ENCODE results near the gene ELMO1.

Gene ELMO1, protein sequence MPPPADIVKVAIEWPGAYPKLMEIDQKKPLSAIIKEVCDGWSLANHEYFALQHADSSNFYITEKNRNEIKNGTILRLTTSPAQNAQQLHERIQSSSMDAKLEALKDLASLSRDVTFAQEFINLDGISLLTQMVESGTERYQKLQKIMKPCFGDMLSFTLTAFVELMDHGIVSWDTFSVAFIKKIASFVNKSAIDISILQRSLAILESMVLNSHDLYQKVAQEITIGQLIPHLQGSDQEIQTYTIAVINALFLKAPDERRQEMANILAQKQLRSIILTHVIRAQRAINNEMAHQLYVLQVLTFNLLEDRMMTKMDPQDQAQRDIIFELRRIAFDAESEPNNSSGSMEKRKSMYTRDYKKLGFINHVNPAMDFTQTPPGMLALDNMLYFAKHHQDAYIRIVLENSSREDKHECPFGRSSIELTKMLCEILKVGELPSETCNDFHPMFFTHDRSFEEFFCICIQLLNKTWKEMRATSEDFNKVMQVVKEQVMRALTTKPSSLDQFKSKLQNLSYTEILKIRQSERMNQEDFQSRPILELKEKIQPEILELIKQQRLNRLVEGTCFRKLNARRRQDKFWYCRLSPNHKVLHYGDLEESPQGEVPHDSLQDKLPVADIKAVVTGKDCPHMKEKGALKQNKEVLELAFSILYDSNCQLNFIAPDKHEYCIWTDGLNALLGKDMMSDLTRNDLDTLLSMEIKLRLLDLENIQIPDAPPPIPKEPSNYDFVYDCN

GRCh38 chr7:37448636-37449361 is at the start of gene ELMO1:
ELMO1 (minus strand) TSS chr7:37448864; CDS start chr7:37342690, 106,174 bp downstream.
- peak; percentile 78 for DNase-seq (ENCODE audit: low spot score)

- no peak for DNase-seq (ENCODE audit: low spot score)
Observed at GRCh38 chr7:37497576-37497975, 48.9 kb upstream of the ELMO1 start.

DNA sequence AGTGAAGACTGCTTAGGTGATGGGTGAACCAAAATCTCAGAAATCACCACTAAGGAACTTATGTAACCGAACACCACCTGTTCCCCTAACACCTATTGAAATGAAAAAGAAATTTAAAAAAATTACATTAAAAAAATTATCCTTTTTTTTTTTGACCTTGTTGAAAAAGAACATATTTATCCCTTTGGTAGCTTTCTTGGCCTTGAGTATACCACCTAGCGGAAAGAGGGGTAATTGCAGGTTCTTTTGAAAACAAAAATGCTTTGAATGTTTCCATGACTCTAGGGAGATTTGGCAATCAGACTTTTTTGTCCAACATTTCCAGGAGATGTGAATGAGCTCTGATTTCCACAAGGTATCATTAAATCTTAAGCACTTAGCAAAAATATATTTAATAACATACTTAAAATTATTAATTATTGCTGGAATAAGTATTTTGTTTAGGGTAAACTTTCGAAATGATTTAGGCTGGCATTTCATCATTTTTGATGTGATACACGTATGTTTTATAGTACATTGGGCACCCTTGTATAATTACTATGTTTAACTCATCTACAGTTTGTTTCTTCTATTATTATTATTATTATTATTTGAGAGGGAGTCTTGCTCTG is 47.0 kb upstream of the ELMO1 start:
- DNase-seq (ENCODE audit: low spot score), result peak; percentile 38

DNA sequence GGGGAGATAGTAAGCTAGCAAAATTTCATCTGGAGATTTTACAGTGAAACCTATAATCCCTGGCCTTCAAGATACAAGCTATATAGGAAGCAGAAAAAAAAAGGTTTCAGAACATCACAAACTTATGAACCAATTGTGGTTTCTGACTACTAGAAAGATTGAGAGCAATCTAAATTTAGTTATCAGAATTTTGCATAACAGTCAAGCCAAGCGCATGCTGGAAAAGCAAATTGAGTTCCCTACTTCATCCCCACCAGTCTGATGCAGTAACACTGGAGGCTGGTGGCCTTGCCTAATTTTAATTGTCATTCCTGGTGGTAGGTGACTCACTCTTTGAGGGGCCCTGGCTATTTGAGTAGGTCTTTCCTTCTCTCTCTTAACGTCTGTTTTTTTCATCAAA is 46.3 kb upstream of the ELMO1 start:
- no peak for DNase-seq (ENCODE audit: low spot score)

GRCh38 chr7:37493810-37494209 is 45.1 kb upstream of the ELMO1 start:
- DNase-seq (ENCODE audit: low spot score), result no peak

DNA sequence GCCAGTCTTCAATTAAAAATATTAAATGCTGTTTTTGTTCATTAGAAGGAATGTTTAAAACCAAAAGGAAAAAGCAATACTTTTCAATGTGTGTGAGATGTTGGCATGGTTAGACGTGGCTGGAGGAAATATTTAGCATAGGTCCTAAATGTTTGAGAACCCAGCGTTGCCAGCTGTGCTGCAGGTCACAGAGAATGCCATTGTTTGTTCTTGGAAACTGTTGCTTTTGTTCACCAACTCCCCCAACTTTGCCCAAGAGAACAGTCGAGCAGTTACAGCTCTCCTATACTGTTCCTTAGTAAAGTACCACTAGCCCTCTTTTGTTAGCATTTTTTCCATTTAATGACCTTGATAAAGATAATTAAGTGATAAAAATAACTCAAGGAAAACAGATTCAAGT is 44.5 kb upstream of the ELMO1 start:
- DNase-seq (ENCODE audit: low spot score), result no peak

DNA sequence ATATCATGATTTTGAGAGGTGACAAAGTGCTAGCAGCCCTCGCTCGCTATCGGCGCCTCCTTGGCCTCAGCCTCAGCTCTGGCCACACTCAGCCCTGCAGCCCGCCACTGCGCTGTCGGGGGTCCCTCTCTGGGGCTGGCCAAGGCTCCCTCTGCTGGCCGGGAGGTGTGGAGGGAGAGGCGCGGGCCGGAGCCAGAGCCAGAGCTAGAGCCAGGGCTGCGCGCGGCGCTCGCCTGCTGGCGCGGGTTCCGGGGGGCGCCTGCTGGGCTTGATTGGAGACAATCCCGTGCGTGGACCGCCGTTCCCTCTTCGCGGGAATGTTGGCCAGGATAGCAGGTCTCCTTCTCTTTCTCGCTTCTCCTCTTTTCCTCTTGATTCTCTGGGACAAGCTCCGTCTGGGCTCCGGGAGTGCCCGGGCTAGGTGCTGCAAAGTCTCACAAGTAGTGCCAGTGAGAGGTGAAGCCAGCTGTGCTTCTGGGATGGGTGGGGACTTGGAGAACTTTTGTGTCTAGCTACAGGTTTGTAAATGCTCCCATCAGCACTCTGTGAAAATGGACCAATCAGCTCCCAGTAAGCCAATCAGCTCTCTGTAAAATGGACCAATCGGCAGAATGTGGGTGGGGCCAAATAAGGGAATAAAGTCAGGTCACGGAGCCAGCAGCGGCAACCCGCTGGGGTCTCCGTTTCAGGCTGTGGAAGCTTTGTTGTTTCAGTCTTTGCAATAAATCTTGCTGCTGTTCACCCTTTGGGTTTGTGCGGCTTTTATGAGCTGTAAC is 43.4 kb upstream of the ELMO1 start:
- DNase-seq (ENCODE audit: low spot score), result no peak

- DNase-seq (ENCODE audit: low spot score), result peak; percentile 15
Observed at GRCh38 chr7:37489703-37490102, 41.0 kb upstream of the ELMO1 start.

DNA sequence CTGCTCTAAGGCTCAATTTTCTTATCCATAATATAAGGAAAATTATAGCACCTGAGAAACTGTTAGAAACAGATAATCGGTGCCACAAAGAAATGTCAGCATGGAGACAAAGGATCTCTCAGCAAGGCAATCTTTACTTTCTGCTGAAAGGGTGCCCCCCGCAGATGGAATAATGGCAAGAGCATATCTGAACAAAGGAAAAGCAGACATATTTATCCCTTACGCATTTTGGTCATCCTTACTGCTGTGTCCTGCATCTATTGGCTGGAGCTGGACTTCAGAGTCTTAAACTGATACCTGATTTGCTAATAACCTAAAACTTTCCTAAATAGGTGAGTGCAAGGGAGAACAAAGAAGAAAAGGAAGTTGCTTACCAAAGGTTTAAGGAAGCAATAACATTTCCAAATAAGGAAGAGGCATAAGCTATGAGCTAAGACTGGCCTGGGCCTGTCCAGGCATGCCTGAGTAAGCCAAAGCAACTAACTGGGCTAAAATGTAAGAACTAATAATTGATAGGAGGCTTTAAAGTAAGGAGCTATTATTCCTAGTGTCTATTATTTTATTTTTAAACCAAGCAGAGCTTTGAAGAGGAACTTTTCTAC is 39.6 kb upstream of the ELMO1 start:
- peak; percentile 77 for DNase-seq (ENCODE audit: low spot score)

DNA sequence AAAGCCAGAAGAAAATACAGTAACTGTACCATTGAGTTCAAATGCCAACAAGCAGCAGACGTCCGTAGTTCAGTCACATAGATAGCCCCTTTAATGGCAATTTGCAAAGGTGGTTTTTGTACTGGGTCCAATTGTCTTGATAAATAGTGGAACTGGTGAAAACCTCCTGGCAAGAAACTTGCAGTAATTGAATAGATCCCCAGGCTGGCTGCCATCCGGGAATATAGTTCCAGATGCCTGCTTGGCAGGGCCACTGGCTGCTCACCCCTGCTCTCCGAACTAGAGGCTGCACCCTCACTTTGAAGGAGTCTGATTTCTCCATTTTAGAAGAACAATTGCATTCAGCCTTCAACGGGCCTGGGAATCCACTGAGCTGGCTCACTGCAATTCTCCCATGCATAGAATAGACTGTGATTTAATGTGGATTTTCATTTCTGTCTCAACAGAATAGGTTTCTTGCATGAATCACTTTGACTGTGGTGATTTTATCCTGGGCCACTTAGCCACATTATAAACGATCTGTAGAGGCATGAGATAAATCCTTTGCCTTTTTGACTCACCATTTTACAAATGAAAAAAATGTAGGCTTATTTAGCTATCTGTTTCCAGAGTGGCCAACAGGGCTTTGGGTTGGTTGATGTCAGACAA is 35.9 kb upstream of the ELMO1 start:
- DNase-seq (ENCODE audit: low spot score), result no peak

- DNase-seq (ENCODE audit: low spot score), result no peak
Observed at GRCh38 chr7:37483627-37484026, 35.0 kb upstream of the ELMO1 start.

GRCh38 chr7:37482953-37483352 is 34.3 kb upstream of the ELMO1 start:
- DNase-seq (ENCODE audit: low spot score), result no peak

DNA sequence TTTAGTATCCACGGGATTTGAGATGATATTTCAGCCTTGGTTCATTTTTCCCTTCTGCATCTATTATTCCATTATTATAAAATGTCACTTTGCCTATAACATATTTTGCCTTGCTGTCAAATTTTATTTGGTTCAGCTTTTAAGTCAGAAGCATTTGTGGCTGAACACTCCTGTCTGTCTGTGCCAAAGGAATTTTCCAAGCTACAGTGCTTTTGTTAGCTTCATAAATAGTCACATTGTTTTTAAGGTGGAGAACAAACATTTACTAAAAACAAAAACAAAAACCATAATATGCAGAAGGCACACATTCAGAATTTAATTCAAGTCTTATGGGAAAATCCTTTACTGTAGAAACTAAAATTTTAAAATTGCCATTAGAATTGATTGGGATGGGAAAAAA is 33.8 kb upstream of the ELMO1 start:
- no peak for DNase-seq (ENCODE audit: low spot score)

GRCh38 chr7:37481722-37482288 is 33.1 kb upstream of the ELMO1 start:
- DNase-seq (ENCODE audit: low spot score), result no peak

GRCh38 chr7:37481154-37481553 is 32.5 kb upstream of the ELMO1 start:
- no peak for DNase-seq (ENCODE audit: low spot score)

GRCh38 chr7:37480041-37481031 is 31.7 kb upstream of the ELMO1 start:
- peak; percentile 18 for DNase-seq (ENCODE audit: low spot score)

DNA sequence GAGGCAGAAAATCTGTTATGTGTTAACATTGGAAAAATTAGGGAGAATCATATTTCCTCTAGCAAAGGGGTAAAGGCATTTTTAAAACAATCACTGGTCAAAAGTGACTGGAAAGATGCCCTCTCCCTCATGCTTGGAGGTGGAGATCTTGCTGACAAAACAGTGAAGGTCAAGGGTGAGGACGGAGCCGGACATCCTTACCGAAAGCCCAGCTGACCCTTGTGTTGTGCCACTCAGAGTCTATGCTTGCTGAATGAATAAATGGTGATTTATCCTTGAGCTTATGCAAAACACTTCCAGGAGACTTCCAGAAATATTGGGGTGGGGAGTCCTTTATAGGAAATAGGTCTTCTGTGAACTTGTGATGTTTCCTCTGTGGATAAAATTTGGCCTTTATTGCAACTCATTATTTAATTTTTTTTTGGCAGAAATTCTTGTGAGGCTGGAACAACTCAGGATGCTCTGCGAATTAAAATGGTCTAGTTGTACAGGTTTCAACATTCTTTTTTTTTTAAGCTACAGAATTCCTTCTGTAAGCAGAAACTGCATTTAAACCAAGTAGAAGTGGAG is 28.3 kb upstream of the ELMO1 start:
- no peak for DNase-seq (ENCODE audit: low spot score)

- no peak for DNase-seq (ENCODE audit: low spot score)
Observed at GRCh38 chr7:37476428-37476827, 27.8 kb upstream of the ELMO1 start.

DNA sequence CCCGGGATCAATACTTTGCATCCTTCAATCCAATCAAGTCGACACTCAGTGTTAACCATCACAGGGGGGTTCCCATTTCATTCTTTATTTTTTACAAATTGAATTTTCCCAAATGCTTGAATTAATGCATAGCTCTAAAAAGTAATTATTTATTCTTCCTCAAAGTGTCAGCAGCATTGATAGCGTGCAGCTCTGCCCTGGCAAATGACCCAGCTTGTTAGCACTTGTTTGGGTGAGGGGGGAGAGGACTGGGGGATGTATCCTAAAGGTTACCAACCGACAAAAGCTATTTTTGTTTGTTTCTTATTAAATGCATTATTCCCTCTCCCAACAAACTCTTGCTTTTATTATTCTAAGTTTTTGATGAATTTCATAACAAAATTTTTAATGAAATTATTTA is 27.0 kb upstream of the ELMO1 start:
- no peak for DNase-seq (ENCODE audit: low spot score)
